DND-41 (cell line): Measurements from ENCODE around the gene PPP6C.
"Not testable (repeated sequence)": the region's sequence is repeated elsewhere in the genome, so short reads cannot be mapped to it uniquely, and the experiment has no call there.

Experiments used
- EZH2 ChIP-seq: IDR thresholded peaks from 3 replicates; pipeline ENCODE4 v1.6.1; 2012; ENCODE audit warnings: borderline replicate concordance, low read depth, mild to moderate bottlenecking, moderate library complexity, low read length, inconsistent platforms; ENCODE audit not compliant: severe bottlenecking
- TF ChIP-seq, protein P1 (sequence below): IDR thresholded peaks from 2 replicates; pipeline ENCODE4 v1.5.1; 2012; ENCODE audit warnings: borderline replicate concordance, low read length, moderate library complexity, mild to moderate bottlenecking; ENCODE audit not compliant: poor library complexity, severe bottlenecking; ENCODE audit errors: extremely low read depth

DNA sequence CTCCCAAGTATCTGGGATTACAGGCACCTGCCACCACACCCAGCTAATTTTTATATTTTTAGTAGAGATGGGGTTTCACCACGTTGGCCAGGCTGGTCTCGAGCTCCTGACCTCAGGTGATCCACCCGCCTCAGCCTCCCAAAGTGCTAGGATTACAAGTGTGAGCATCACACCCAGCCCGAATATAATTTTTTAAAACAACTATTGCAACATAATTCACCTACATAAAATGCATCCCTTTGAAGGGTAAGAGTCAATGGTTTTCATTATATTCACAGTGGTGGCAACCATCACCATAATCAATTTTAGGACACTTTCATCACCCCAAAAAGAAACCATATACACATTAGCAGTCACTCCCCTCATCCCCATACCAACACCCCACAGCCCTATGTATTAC, 9.8 kb downstream of the PPP6C start:
- TF ChIP-seq, protein P1, sequence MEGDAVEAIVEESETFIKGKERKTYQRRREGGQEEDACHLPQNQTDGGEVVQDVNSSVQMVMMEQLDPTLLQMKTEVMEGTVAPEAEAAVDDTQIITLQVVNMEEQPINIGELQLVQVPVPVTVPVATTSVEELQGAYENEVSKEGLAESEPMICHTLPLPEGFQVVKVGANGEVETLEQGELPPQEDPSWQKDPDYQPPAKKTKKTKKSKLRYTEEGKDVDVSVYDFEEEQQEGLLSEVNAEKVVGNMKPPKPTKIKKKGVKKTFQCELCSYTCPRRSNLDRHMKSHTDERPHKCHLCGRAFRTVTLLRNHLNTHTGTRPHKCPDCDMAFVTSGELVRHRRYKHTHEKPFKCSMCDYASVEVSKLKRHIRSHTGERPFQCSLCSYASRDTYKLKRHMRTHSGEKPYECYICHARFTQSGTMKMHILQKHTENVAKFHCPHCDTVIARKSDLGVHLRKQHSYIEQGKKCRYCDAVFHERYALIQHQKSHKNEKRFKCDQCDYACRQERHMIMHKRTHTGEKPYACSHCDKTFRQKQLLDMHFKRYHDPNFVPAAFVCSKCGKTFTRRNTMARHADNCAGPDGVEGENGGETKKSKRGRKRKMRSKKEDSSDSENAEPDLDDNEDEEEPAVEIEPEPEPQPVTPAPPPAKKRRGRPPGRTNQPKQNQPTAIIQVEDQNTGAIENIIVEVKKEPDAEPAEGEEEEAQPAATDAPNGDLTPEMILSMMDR, result not testable (repeated sequence)
- TF ChIP-seq EZH2, result not testable (repeated sequence)
